Common myeloid progenitor, CD34-positive (primary cell): ENCODE measurements around the gene CAPZB.

ENCODE experiments used
- CTCF ChIA-PET: fragments of 350-600 bp; sonication (Branson Sonifier 250); formaldehyde crosslinking; loops from one replicate; lab custom pipeline; 2021; ENCODE audit warnings: antibody characterized with exemption; lab: Charles Lee
- POLR2A ChIA-PET: fragments of 350-600 bp; sonication (Branson Sonifier 250); formaldehyde crosslinking; loops from one replicate; lab custom pipeline; 2021; ENCODE audit warnings: antibody characterized with exemption; lab: Charles Lee
- DNase-seq, 3 donors: peaks; one replicate each; pipeline versions ENCODE4 v3.0.0 to v3.0.0-alpha.2; 2013
- H3K27ac ChIP-seq, 2 experiments: 1 replicate in 1 of 2; 2 replicates in 1 of 2; pipeline ENCODE4 v1.7.0; 2013; ENCODE audit warnings: inconsistent platforms in 2 of 2, low read length in 2 of 2, mild to moderate bottlenecking in 2 of 2, low read depth in 1 of 2, moderate library complexity in 1 of 2; ENCODE audit not compliant: severe bottlenecking in 2 of 2, insufficient read depth in 1 of 2, poor library complexity in 1 of 2
- H3K27me3 ChIP-seq, 5 experiments: replicated peaks in 2 of 5; 1 replicate in 3 of 5; 2 replicates in 2 of 5; pipeline versions ENCODE4 v1.6.1 to v1.7.0; 2013; ENCODE audit warnings: low read length in 4 of 5, mild to moderate bottlenecking in 2 of 5, moderate library complexity in 2 of 5, inconsistent platforms in 1 of 5; ENCODE audit not compliant: insufficient read depth in 5 of 5, control insufficient read depth in 4 of 5
- H3K36me3 ChIP-seq, 4 experiments: 1 replicate in 2 of 4; 2 replicates in 2 of 4; pipeline versions ENCODE4 v1.6.1 to v1.7.0; 2013; ENCODE audit warnings: low read length in 3 of 4, control low read depth in 1 of 4, mild to moderate bottlenecking in 1 of 4; ENCODE audit not compliant: control insufficient read depth in 4 of 4, insufficient read depth in 4 of 4
- H3K4me1 ChIP-seq, 4 experiments: 1 replicate in 3 of 4; 2 replicates in 1 of 4; pipeline versions ENCODE4 v1.6.1 to v1.7.1; 2013; ENCODE audit warnings: low read length in 3 of 4, mild to moderate bottlenecking in 3 of 4, control low read depth in 1 of 4, inconsistent platforms in 1 of 4, moderate library complexity in 1 of 4; ENCODE audit not compliant: control insufficient read depth in 4 of 4, insufficient read depth in 4 of 4; ENCODE audit errors: control extremely low read depth in 1 of 4
- H3K4me3 ChIP-seq, 7 experiments: 1 replicate in 4 of 7; 2 replicates in 3 of 7; pipeline versions ENCODE4 v1.5.1 to v1.7.0; 2013; ENCODE audit warnings: mild to moderate bottlenecking in 7 of 7, low read length in 6 of 7, moderate library complexity in 6 of 7, inconsistent platforms in 2 of 7, low read depth in 2 of 7, control low read depth in 1 of 7; ENCODE audit not compliant: insufficient read depth in 4 of 7, control insufficient read depth in 1 of 7; ENCODE audit errors: extremely low read depth in 1 of 7
- H3K9me3 ChIP-seq, 5 experiments: 1 replicate in 4 of 5; 2 replicates in 1 of 5; pipeline versions ENCODE4 v1.6.1 to v1.7.1; 2013; ENCODE audit warnings: low read length in 4 of 5, mild to moderate bottlenecking in 2 of 5, inconsistent platforms in 1 of 5, low read depth in 1 of 5, moderate library complexity in 1 of 5; ENCODE audit not compliant: control insufficient read depth in 4 of 5, insufficient read depth in 2 of 5; ENCODE audit errors: control extremely low read depth in 1 of 5
- WGBS: methylation state at CpG from one replicate; pipeline ENCODE4 v1.1.5; 2013; ENCODE audit not compliant: insufficient coverage; 5-methylcytosine and 5-hydroxymethylcytosine counted together

CAPZB gene

GRCh38 chr1:19448491-19449439 lies 36.6 kb downstream of the CAPZB start:
- H3K4me1 ChIP-seq = peaks cover 3 to 47% (median 38%) of the 10 kb centered on the region in 4 experiments
- WGBS = 53% methylated on average over 16 of the region's 19 CpGs
- H3K27ac ChIP-seq = no peak overlapping the region
- POLR2A ChIA-PET = interaction anchor here (0.6 to 1.4 kb wide), 2 partner anchors 28 to 550 kb away, joined by 3 to 4 read pairs; no protein-coding TSS in a partner anchor
- peak overlapping the region in 1 of 7 experiments; percentile 2 for H3K4me3 ChIP-seq
- H3K9me3 ChIP-seq = no peaks in the 10 kb centered on the region
- no peaks in the 10 kb centered on the region for H3K27me3 ChIP-seq
- H3K36me3 ChIP-seq = peaks cover 0 to 15% (median 0%) of the 10 kb centered on the region in 4 experiments
- peak in 2 of 3 donors; percentile 71 to 73 for DNase-seq
- CTCF ChIA-PET = interaction anchor here (0.6 to 1.7 kb wide), 9 partner anchors 11 to 133 kb away, joined by 3 to 5 read pairs (median 3); no protein-coding TSS in a partner anchor

DNA sequence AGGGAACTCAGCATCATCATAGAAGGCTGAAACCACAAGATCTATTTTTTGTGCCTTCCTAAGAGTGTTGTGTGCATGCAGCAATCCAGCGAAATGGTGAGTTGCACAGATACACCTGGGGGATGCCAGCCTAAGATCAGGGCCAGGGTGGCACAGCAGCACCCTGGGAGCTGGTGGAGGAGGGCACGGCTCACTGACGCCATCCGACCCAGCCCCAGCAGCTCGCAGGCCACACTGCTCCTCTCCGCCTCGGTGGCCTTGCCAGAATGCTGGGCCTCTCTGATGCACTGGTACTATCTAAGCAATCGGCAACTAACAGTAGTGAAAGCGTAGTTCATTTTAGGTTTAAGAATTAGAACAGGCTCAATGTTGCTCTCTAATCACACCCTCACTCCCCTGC lies 37.8 kb downstream of the CAPZB start:
- ChIA-PET POLR2A (interaction anchor here (1.4 kb wide), 1 partner anchor 29 kb away, joined by 4 read pairs; no protein-coding TSS in a partner anchor), CTCF (interaction anchor here (1.7 to 2.1 kb wide), 3 partner anchors 10 to 135 kb away, joined by 3 to 6 read pairs (median 5); no protein-coding TSS in a partner anchor)
- no peaks in the 10 kb centered on the region for H3K9me3 ChIP-seq
- 97% methylated on average over 4 of the region's 9 CpGs for WGBS
- no peak overlapping the region for H3K27ac ChIP-seq
- peaks cover 0 to 42% (median 32%) of the 10 kb centered on the region in 4 experiments for H3K4me1 ChIP-seq
- H3K27me3 ChIP-seq = no peaks in the 10 kb centered on the region
- no peak for DNase-seq
- no peak overlapping the region for H3K4me3 ChIP-seq
- H3K36me3 ChIP-seq = peaks cover 0 to 15% (median 0%) of the 10 kb centered on the region in 4 experiments

DNA sequence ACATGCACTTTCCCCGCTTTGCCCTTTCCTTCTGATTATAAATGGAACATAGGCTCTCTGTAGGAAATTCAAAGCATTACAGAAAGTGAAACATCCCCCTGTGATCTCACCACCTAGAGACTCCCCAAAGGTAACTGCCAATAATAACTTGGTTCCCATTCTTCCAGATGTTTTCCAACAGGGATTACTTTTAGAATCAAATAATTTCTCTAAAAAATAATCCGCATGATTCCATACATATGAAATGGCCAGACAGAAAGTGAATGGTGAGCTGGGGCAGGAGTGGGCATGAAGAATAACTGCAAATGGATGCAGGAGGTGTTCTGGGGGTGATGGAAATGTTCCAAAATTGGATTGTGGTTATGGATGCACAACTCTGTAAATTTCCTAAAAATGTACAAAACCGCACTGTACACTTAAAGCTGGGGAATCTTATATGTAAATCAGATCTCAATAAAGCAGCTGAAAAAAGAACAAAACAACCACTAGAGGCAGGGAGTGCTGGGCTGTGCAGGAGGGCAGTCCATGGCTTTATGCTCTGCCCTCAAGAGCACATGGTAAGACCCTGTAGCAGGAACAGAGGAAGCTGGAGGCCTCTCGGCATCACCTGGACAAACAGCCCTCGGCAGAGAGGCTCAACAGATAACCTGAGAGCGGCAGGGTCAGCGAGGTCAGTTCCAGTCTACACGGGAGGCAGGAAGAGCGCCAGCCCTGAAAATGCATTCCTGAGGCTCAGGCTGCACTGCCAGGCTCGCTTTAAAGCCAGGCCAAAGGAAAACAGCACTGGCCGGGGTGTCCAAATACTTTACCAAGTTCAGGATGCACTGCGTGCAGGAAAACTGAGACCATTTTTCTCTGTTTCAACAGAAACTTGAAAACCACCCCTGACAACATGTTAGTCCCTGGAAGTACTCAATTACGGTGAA lies 39.7 kb downstream of the CAPZB start:
- peak in 2 of 3 donors; percentile 40 to 44 for DNase-seq
- no peaks in the 10 kb centered on the region for H3K27me3 ChIP-seq
- H3K4me3 ChIP-seq = no peak overlapping the region
- WGBS = 53% methylated on average over 9 of the region's 13 CpGs
- H3K27ac ChIP-seq = peak overlapping the region in 1 of 2 experiments; percentile 2
- CTCF ChIA-PET = interaction anchor here (0.6 to 2.1 kb wide), 9 partner anchors 8 to 136 kb away, joined by 3 to 6 read pairs (median 4); no protein-coding TSS in a partner anchor
- POLR2A ChIA-PET = interaction anchor here (0.6 kb wide), 1 partner anchor 41 kb away, joined by 3 read pairs; no protein-coding TSS in a partner anchor
- no peaks in the 10 kb centered on the region for H3K9me3 ChIP-seq
- peaks cover 0 to 13% (median 0%) of the 10 kb centered on the region in 4 experiments for H3K36me3 ChIP-seq
- H3K4me1 ChIP-seq = peaks cover 0 to 44% (median 30%) of the 10 kb centered on the region in 4 experiments

DNA sequence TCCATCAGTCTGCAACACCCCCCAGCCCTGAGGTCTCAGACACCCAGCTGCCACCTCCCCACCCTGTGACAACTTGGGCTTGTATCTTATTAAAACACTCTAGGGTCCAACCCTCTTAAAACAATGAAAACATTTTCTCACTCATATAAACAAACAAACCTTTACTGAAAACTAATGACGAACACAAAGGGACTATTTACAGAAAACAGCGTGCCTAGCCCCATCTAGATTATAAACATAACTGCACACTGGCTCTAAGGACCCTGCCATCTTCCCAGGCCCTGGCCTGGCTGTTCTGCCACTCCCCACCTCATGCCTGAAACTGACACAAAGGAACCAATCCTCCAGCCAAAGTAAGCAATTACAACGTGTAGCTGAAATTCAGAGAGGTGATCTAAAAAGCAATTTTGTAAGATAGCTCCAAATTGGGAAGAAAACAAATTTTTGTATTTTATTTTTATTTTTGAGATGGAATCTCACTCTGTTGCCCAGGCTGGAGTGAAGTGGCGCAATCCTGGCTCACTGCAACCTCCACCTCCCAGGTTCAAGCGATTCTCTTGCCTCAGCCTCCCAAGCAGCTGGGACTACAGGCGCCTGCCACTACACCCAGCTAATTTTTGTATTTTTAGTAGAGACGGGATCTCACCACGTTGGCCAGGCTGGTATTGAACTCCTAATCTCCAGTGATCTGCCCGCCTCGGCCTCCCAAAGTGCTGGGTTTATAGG lies 40.9 kb downstream of the CAPZB start:
- Histone ChIP-seq H3K27me3 (no peaks in the 10 kb centered on the region), H3K4me1 (peaks cover 0 to 52% (median 34%) of the 10 kb centered on the region in 4 experiments), H3K9me3 (no peaks in the 10 kb centered on the region), H3K36me3 (peaks cover 0 to 16% (median 0%) of the 10 kb centered on the region in 4 experiments), H3K27ac (no peak overlapping the region), H3K4me3 (no peak overlapping the region)
- 84% methylated on average over 9 of the region's 10 CpGs for WGBS
- POLR2A ChIA-PET = no interaction called here
- no peak for DNase-seq
- CTCF ChIA-PET = interaction anchor here (1.0 to 1.9 kb wide), 5 partner anchors 9 to 152 kb away, joined by 3 to 8 read pairs (median 3); a partner anchor contains a TSS

- no peak overlapping the region for H3K27ac ChIP-seq
- ChIA-PET POLR2A (no interaction called here), CTCF (interaction anchor here (1.0 to 1.9 kb wide), 5 partner anchors 12 to 153 kb away, joined by 3 to 8 read pairs (median 3); a partner anchor contains a TSS)
- no peak overlapping the region for H3K4me3 ChIP-seq
- peaks cover 0 to 18% (median 0%) of the 10 kb centered on the region in 4 experiments for H3K36me3 ChIP-seq
- no peaks in the 10 kb centered on the region for H3K27me3 ChIP-seq
- WGBS = 100% methylated on average over 2 of the region's 4 CpGs
- no peak for DNase-seq
- no peaks in the 10 kb centered on the region for H3K9me3 ChIP-seq
- H3K4me1 ChIP-seq = peaks cover 0 to 52% (median 32%) of the 10 kb centered on the region in 4 experiments
These were observed 42.0 kb downstream of the CAPZB start for GRCh38 chr1:19443326-19443725.
